Astrocyte (in vitro differentiated cells and primary cell): ENCODE measurements around the gene CEND1. TPM values are rescaled to one million over a fixed set of nuclear protein-coding genes. Genes with fewer than 3 reads are reported as not detected.

Experiments used
- DNase-seq: peaks from one replicate; pipeline ENCODE4 v3.0.0-alpha.2; 2010; ENCODE audit warnings: low read depth
- FAIRE-seq: peaks from 2 replicates; lab custom pipeline; 2011; peaks lifted over from hg19 to GRCh38; lab: Jason Lieb, UNC
- H2AFZ ChIP-seq: 2 replicates; pipeline ENCODE4 v1.6.0; 2012; ENCODE audit warnings: low read depth, low read length, inconsistent platforms
- H3K27ac ChIP-seq: 2 replicates; pipeline ENCODE4 v1.5.1; 2011; ENCODE audit warnings: low read depth, low read length, inconsistent platforms
- H3K27me3 ChIP-seq: 2 replicates; pipeline ENCODE4 v1.6.0; 2011; ENCODE audit warnings: low read length, inconsistent platforms; ENCODE audit not compliant: insufficient read depth
- H3K36me3 ChIP-seq: 2 replicates; pipeline ENCODE4 v1.5.1; 2011; ENCODE audit warnings: low read length, inconsistent platforms; ENCODE audit not compliant: insufficient read depth
- H3K4me1 ChIP-seq: 2 replicates; pipeline ENCODE4 v1.5.1; 2011; ENCODE audit warnings: low read length, inconsistent platforms; ENCODE audit not compliant: insufficient read depth
- H3K4me2 ChIP-seq: 2 replicates; pipeline ENCODE4 v1.6.0; 2012; ENCODE audit warnings: low read length, inconsistent platforms
- H3K4me3 ChIP-seq: 2 replicates; pipeline ENCODE4 v1.5.1; 2011; ENCODE audit warnings: low read depth, mild to moderate bottlenecking, low read length, inconsistent platforms; ENCODE audit not compliant: insufficient read depth
- H3K79me2 ChIP-seq: 2 replicates; pipeline ENCODE4 v1.6.0; 2012; ENCODE audit warnings: mild to moderate bottlenecking, low read length, inconsistent platforms; ENCODE audit not compliant: insufficient read depth
- H3K9ac ChIP-seq: 2 replicates; pipeline ENCODE4 v1.6.0; 2012; ENCODE audit warnings: mild to moderate bottlenecking, low read length, inconsistent platforms
- H3K9me3 ChIP-seq: 2 replicates; pipeline ENCODE4 v1.5.1; 2012; ENCODE audit warnings: low read depth, mild to moderate bottlenecking, low read length, inconsistent platforms; ENCODE audit not compliant: insufficient read depth
- H4K20me1 ChIP-seq: 2 replicates; pipeline ENCODE4 v1.6.0; 2012; ENCODE audit warnings: low read length, inconsistent platforms; ENCODE audit not compliant: insufficient read depth
- H3K27ac Mint-ChIP-seq: one replicate; pipeline ENCODE4 v1.8.0; 2021; ENCODE audit warnings: mild to moderate bottlenecking, mixed read lengths; ENCODE audit not compliant: unreplicated experiment
- H3K27me3 Mint-ChIP-seq: one replicate; pipeline ENCODE4 v1.8.0; 2021; ENCODE audit warnings: low read depth, mixed read lengths; ENCODE audit not compliant: unreplicated experiment
- H3K36me3 Mint-ChIP-seq: one replicate; pipeline ENCODE4 v1.8.0; 2021; ENCODE audit warnings: low read depth, mixed read lengths; ENCODE audit not compliant: unreplicated experiment
- H3K4me1 Mint-ChIP-seq: one replicate; pipeline ENCODE4 v1.8.0; 2021; ENCODE audit warnings: low read depth, mixed read lengths; ENCODE audit not compliant: unreplicated experiment
- H3K4me3 Mint-ChIP-seq: one replicate; pipeline ENCODE4 v1.8.0; 2021; ENCODE audit warnings: mild to moderate bottlenecking, moderate library complexity, mixed read lengths; ENCODE audit not compliant: unreplicated experiment
- H3K9me3 Mint-ChIP-seq: one replicate; pipeline ENCODE4 v1.8.0; 2021; ENCODE audit warnings: mild to moderate bottlenecking, mixed read lengths; ENCODE audit not compliant: unreplicated experiment
- EZH2 ChIP-seq: IDR thresholded peaks from 2 replicates; pipeline ENCODE4 v1.6.1; 2012; ENCODE audit warnings: mild to moderate bottlenecking, low read length, inconsistent platforms; ENCODE audit not compliant: insufficient read depth
- total RNA-seq: library from RNA; stranded (reverse); gene quantifications from 2 replicates; pipeline ENCODE4 v1.2.1, GENCODE V29; 2021
- TF ChIP-seq, protein P1 (sequence below): IDR thresholded peaks from 2 replicates; pipeline ENCODE4 v1.5.1; 2011; ENCODE audit warnings: low read depth, mild to moderate bottlenecking, inconsistent platforms, low read length, moderate library complexity; ENCODE audit not compliant: insufficient read depth

Gene CEND1
- total RNA-seq, 1 donor from 2014 or later: 0.59 TPM

DNA sequence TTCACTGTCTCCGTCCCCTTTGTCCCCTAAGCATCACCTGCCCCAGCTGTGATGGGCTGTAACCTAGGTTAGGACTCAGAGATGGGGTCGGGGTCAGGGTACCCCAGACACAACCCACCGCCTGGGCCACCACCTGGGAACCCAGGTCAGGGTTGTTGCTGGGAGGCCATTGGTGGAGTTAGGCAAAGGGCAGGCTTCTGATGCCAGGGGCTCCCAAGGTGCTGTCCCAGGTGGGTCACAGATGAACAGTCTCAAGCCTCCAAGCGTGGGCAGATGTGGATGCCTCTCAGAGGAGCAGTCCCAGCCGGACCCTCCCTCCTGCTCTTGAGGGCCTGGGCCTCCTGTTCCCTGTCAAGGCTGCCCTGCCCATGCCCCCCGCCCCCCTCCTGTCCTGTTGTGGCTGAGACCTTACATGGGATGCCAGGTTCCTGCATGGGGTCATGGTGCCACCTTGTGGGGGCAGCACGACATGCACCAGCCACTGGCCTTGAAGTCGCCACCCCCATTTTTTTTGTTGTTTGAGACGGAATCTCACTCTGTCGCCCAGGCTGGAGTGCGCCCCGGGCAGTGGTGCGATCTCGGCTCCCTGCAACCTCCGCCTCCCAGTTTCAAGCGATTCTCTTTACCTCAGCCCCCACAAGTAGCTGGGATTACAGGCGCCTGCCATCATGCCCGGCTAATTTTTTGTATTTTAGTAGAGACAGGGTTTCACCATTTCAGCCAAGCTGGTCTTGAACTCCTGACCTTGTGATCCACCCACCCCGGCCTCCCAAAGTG, 24.7 kb downstream of the CEND1 start:
- no peak overlapping the region for H3K4me3 Mint-ChIP-seq
- H2AFZ ChIP-seq: no peak overlapping the region
- H3K27me3 ChIP-seq: no peaks in the 10 kb centered on the region
- DNase-seq: no peak
- H3K9me3 ChIP-seq: no peaks in the 10 kb centered on the region
- no peaks in the 10 kb centered on the region for H3K9me3 Mint-ChIP-seq
- H3K27ac ChIP-seq: no peak overlapping the region
- H3K4me1 Mint-ChIP-seq: peaks cover 9% of the 10 kb centered on the region
- TF ChIP-seq EZH2: no peak
- TF ChIP-seq, protein P1, sequence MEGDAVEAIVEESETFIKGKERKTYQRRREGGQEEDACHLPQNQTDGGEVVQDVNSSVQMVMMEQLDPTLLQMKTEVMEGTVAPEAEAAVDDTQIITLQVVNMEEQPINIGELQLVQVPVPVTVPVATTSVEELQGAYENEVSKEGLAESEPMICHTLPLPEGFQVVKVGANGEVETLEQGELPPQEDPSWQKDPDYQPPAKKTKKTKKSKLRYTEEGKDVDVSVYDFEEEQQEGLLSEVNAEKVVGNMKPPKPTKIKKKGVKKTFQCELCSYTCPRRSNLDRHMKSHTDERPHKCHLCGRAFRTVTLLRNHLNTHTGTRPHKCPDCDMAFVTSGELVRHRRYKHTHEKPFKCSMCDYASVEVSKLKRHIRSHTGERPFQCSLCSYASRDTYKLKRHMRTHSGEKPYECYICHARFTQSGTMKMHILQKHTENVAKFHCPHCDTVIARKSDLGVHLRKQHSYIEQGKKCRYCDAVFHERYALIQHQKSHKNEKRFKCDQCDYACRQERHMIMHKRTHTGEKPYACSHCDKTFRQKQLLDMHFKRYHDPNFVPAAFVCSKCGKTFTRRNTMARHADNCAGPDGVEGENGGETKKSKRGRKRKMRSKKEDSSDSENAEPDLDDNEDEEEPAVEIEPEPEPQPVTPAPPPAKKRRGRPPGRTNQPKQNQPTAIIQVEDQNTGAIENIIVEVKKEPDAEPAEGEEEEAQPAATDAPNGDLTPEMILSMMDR: peak; percentile 17
- H3K4me2 ChIP-seq: no peak overlapping the region
- FAIRE-seq: no peak
- peaks cover 17% of the 10 kb centered on the region for H3K36me3 ChIP-seq
- peaks cover 2% of the 10 kb centered on the region for H3K79me2 ChIP-seq
- no peaks in the 10 kb centered on the region for H3K27me3 Mint-ChIP-seq
- H3K4me1 ChIP-seq: peaks cover 7% of the 10 kb centered on the region
- H3K4me3 ChIP-seq: no peak overlapping the region
- no peak overlapping the region for H3K9ac ChIP-seq
- H4K20me1 ChIP-seq: peaks cover 61% of the 10 kb centered on the region
- H3K27ac Mint-ChIP-seq: peak overlapping the region; percentile 41
- peaks cover 6% of the 10 kb centered on the region for H3K36me3 Mint-ChIP-seq

DNA sequence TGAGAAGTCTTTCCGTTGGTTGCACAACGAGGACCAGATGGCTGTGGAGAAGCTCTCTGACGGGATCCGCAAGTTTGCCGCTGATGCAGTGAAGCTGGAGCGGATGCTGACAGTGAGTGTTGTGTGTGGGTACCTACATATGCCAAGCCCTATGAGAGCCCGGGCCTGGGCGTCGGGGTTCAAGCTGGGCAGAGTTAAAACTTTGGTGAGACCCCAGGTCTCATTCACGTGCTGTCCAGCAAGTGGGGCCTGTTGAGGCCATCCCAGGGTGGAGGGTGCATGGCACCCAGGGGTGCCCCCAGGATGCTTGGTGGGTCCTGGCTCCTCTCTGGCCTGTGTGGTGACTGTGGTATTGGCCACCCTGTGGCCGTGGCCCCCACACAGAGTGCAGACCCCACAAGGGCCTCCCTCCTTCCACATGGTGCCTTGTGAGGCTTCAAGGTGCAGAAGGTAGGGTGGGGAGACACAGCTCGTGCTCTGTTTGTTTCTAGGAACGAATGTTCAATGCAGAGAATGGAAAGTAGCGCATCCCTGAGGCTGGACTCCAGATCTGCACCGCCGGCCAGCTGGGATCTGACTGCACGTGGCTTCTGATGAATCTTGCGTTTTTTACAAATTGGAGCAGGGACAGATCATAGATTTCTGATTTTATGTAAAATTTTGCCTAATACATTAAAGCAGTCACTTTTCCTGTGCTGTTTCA, 25.4 kb downstream of the CEND1 start:
- no peak for DNase-seq
- Histone ChIP-seq H3K9me3 (no peaks in the 10 kb centered on the region), H3K4me2 (no peak overlapping the region), H3K27me3 (no peaks in the 10 kb centered on the region), H3K36me3 (peaks cover 21% of the 10 kb centered on the region), H3K9ac (no peak overlapping the region), H3K79me2 (no peaks in the 10 kb centered on the region), H3K4me3 (no peak overlapping the region), H3K27ac (no peak overlapping the region), H3K4me1 (peaks cover 7% of the 10 kb centered on the region), H4K20me1 (peaks cover 56% of the 10 kb centered on the region), H2AFZ (no peak overlapping the region)
- Mint-ChIP-seq H3K27me3 (no peaks in the 10 kb centered on the region), H3K4me3 (no peak overlapping the region), H3K27ac (no peak overlapping the region), H3K9me3 (no peaks in the 10 kb centered on the region), H3K36me3 (peaks cover 10% of the 10 kb centered on the region), H3K4me1 (peaks cover 9% of the 10 kb centered on the region)
- FAIRE-seq: no peak
- TF ChIP-seq EZH2: no peak
- TF ChIP-seq, protein P1: no peak
